Upper lobe of left lung (tissue), 6 donors: ENCODE measurements around the gene FAM181A. TPM values are rescaled to one million over a fixed set of nuclear protein-coding genes. Genes with fewer than 3 reads are reported as not detected.

ENCODE experiments used
- ATAC-seq, 2 donors: fragments of 200-7000 bp; cut with Tn5 transposase; one replicate each; pipeline ENCODE4 v1.9.1; 2022; ENCODE audit warnings: mild to moderate bottlenecking in 2 of 2, moderate library complexity in 2 of 2; ENCODE audit not compliant: low FRiP score in 2 of 2
- DNase-seq, 2 donors: peaks; one replicate each; pipeline ENCODE4 v3.0.0-alpha.2; 2019 to 2020
- H3K27ac ChIP-seq, 4 donors: fragments of 200-600 bp; sonication (generic); one replicate each; pipeline ENCODE4 v1.5.1; 2016 to 2019
- H3K27me3 ChIP-seq, 4 donors: fragments of 200-600 bp; sonication (generic); one replicate each; pipeline ENCODE4 v1.5.1; 2017 to 2019
- H3K36me3 ChIP-seq, 4 donors: fragments of 200-600 bp; sonication (generic); one replicate each; pipeline ENCODE4 v1.5.1; 2016 to 2019
- H3K4me1 ChIP-seq, 4 donors: fragments of 200-600 bp; sonication (generic); one replicate each; pipeline ENCODE4 v1.5.1; 2018 to 2019
- H3K4me3 ChIP-seq, 4 donors: fragments of 200-600 bp; sonication (generic); one replicate each; pipeline ENCODE4 v1.5.1; 2017 to 2019; ENCODE audit warnings: mild to moderate bottlenecking in 2 of 4, moderate library complexity in 1 of 4
- H3K9me3 ChIP-seq, 4 donors: fragments of 200-600 bp; sonication (generic); one replicate each; pipeline ENCODE4 v1.5.1; 2018 to 2019
- EP300 ChIP-seq, 4 donors: sonication (generic); formaldehyde crosslinking; IDR thresholded peaks; one replicate each; pipeline ENCODE4 v1.5.1; 2017; ENCODE audit warnings: antibody characterized with exemption in 4 of 4, control low read depth in 2 of 4
- POLR2A ChIP-seq, 4 donors: fragments of 450-650 bp; IDR thresholded peaks; one replicate each; pipeline ENCODE4 v1.5.1; 2016 to 2017; ENCODE audit warnings: antibody characterized with exemption in 4 of 4, mild to moderate bottlenecking in 2 of 4
- POLR2AphosphoS5 ChIP-seq, 2 donors: sonication (generic); formaldehyde crosslinking; IDR thresholded peaks; one replicate each; pipeline ENCODE4 v1.5.1; 2017; ENCODE audit warnings: antibody characterized with exemption in 2 of 2
- WGBS, 2 donors: methylation state at CpG; one replicate each; pipeline ENCODE4 v1.1.5; 2017 to 2018; 5-methylcytosine and 5-hydroxymethylcytosine counted together
- total RNA-seq, 6 donors: library from RNA; depleted of rRNA in 4 of 6; stranded (reverse); fragments of >200 nt in 4 of 6; gene quantifications; one replicate each; pipeline versions ENCODE4 v1.1.0 to v1.2.1, GENCODE V29; 2016 to 2021
- TF ChIP-seq, protein P1 (sequence below), 6 experiments: fragments of 450-650 bp in 4 of 6; fragments of 200-600 bp in 2 of 6; sonication (generic) in 2 of 6; IDR thresholded peaks; one replicate each; pipeline ENCODE4 v1.5.1; 2016 to 2019; ENCODE audit warnings: antibody characterized with exemption in 6 of 6
- donor health status: DM: no; HTN: no; CAD: no; lungs with moderate emphysema.
- donor health status: DM: no; HTN: yes; CAD: no; lungs with severe emphysema.

FAM181A gene
- total RNA-seq, 6 donors from 2014 or later: 1.6 to 13.4 (median 1.9) TPM; not detected in 2

DNA sequence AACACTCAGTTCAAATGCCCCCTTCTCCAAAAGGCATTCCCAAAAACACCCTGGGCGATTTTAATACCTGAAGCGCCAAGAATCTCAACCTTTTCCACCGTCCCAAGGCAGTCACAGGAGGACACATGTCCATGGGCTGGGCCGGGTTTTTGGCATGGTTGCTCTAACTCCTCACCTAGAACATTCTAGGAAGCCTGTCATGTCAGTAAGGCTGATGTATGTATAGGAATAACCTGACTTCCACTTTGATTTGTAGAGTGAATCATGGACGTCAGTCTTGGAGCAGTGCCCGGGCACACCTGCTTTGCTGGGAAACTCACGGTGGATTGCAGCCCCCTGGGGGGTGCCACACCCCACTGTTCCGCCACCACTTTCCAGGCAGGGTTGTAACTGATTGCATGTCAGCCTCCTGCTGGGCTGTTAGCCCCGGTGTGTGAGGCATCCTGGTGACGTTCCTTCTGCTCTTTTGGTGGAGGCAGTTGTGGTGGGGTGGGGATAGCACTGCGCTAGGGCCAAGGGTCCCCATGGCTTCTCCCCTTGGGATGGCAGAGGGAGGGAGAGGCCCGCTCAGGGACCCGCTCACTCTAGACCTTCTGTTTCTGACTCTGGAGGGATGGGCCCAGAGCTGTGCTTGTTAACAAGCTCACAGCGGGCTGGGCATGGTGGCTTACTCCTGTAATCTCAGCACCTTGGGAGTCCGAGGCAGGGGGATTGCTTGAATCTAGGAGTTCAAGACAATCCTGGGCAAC lies 35.2 kb upstream of the FAM181A start:
- no peak for DNase-seq
- 72 to 74% methylated on average over 10 to 15 of the region's 15 CpGs for WGBS, 2 donors

DNA sequence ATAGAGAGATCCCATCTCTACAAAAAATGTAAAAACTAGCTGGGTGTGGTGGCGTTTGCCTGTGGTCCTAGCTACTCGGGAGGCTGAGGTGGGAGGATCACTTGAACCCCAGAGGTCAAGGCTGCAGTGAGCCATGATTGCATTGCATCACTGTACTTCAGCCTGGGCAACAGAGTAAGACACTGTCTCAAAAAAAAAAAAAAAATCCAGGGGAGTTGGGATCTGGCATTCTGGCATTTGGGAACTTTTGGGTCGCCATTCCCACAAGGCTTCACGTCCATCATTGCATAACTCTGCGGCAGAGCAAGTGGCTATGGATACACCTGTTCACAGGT lies 34.7 kb upstream of the FAM181A start:
- H3K27me3 ChIP-seq: no peaks in the 10 kb centered on the region
- TF ChIP-seq POLR2A (IDR thresholded peaks at IDR 0.05): no peak
- TF ChIP-seq, protein P1, sequence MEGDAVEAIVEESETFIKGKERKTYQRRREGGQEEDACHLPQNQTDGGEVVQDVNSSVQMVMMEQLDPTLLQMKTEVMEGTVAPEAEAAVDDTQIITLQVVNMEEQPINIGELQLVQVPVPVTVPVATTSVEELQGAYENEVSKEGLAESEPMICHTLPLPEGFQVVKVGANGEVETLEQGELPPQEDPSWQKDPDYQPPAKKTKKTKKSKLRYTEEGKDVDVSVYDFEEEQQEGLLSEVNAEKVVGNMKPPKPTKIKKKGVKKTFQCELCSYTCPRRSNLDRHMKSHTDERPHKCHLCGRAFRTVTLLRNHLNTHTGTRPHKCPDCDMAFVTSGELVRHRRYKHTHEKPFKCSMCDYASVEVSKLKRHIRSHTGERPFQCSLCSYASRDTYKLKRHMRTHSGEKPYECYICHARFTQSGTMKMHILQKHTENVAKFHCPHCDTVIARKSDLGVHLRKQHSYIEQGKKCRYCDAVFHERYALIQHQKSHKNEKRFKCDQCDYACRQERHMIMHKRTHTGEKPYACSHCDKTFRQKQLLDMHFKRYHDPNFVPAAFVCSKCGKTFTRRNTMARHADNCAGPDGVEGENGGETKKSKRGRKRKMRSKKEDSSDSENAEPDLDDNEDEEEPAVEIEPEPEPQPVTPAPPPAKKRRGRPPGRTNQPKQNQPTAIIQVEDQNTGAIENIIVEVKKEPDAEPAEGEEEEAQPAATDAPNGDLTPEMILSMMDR (IDR thresholded peaks at IDR 0.05): no peak
- ATAC-seq (no peak), DNase-seq (no peak)
- no peak overlapping the region for H3K27ac ChIP-seq
- H3K4me3 ChIP-seq: no peak overlapping the region
- 65 to 80% methylated on average over 5 of the region's 5 CpGs for WGBS, 2 donors
- H3K9me3 ChIP-seq: no peaks in the 10 kb centered on the region
- no peaks in the 10 kb centered on the region for H3K36me3 ChIP-seq
- peaks cover 0 to 3% (median 0%) of the 10 kb centered on the region in 4 donors for H3K4me1 ChIP-seq

More for the DNA sequence above, 35.2 kb upstream of the FAM181A start:
- Histone ChIP-seq H3K36me3 (no peaks in the 10 kb centered on the region), H3K27me3 (no peaks in the 10 kb centered on the region), H3K4me3 (no peak overlapping the region), H3K27ac (no peak overlapping the region), H3K4me1 (peaks cover 0 to 3% (median 0%) of the 10 kb centered on the region in 4 donors), H3K9me3 (no peaks in the 10 kb centered on the region)
- TF ChIP-seq EP300 (IDR thresholded peaks at IDR 0.05): no peak
- TF ChIP-seq POLR2A (IDR thresholded peaks at IDR 0.05): no peak
- no peak for TF ChIP-seq POLR2AphosphoS5 (IDR thresholded peaks at IDR 0.05)
- TF ChIP-seq, protein P1 (IDR thresholded peaks at IDR 0.05): no peak
- no peak for ATAC-seq

DNA sequence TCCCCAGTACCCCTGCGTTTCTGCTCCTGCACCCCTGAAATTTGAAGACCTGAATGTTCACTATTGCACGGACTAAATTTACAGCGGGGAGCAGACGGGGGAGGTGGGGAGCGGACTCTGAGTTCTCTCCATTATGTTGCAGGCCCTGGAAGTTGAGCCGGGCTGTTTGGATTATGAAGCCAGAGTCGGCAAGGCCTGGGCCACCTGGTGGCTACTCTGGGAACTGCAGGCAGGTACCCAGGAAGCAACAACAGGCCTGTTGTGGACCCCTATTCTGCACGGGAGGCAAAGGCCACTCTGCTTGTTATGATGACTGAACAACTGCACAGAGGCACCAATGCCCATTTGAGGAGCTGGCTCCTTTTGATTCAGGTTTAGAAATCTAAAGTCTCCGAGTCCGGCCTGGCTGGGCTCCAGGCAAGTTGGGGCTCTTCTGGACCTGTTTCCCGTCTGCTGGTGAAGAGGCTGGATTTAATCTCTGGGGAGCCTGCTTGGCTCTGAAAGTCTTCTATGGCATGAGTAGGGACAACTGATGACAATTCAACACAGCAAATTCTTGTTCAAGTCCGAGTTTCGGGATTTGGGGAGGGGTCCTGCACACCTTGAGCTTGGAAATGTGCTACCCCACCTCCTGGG lies 34.1 kb upstream of the FAM181A start:
- ATAC-seq (peak; percentile 47 to 82), DNase-seq (peak in 1 of 2 donors; percentile 72)
- no peaks in the 10 kb centered on the region for H3K9me3 ChIP-seq
- H3K27ac ChIP-seq: no peak overlapping the region
- H3K27me3 ChIP-seq: no peaks in the 10 kb centered on the region
- H3K36me3 ChIP-seq: no peaks in the 10 kb centered on the region
- 30 to 37% methylated on average over 9 to 13 of the region's 13 CpGs for WGBS, 2 donors
- peaks cover 0 to 3% (median 0%) of the 10 kb centered on the region in 4 donors for H3K4me1 ChIP-seq
- TF ChIP-seq, protein P1 (IDR thresholded peaks at IDR 0.05): peak; percentile 88 to 98 (median 94)
- TF ChIP-seq POLR2AphosphoS5 (IDR thresholded peaks at IDR 0.05): no peak
- H3K4me3 ChIP-seq: no peak overlapping the region

DNA sequence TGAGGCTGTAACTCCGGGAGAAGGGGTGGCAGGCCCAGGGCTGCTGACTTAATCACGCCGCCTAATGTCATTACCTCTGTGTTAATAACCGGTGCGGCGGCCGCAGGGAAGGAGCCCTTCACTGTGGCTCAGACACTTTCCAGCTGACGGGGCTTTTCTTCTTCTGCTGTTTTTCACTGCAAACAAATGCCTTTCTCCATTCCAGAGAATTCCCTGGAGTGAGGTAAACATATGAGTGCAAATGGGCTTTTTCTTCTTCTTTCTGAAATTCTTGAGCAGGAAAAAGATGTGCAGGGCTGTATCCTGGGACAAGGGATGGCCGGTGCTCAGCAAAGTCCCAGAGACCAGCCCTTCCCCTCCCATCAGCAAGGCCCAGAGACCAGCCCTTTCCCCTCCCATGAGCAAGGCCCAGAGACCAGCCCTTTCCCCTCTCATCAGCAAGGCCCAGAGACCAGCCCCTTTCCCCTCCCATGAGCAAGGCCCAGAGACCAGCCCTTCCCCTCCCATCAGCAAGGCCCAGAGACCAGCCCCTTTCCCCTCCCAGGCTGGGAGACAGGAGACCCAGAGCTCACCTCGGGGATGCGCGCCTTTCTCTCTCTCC lies 33.4 kb upstream of the FAM181A start:
- TF ChIP-seq POLR2AphosphoS5 (IDR thresholded peaks at IDR 0.05) (no peak), EP300 (IDR thresholded peaks at IDR 0.05) (no peak), POLR2A (IDR thresholded peaks at IDR 0.05) (no peak)
- TF ChIP-seq, protein P1 (IDR thresholded peaks at IDR 0.05): no peak
- no peaks in the 10 kb centered on the region for H3K27me3 ChIP-seq
- peaks cover 0 to 3% (median 0%) of the 10 kb centered on the region in 4 donors for H3K4me1 ChIP-seq
- no peak overlapping the region for H3K4me3 ChIP-seq
- ATAC-seq (no peak), DNase-seq (no peak)
- 71 to 81% methylated on average over 12 of the region's 12 CpGs for WGBS, 2 donors
- H3K27ac ChIP-seq: no peak overlapping the region
- H3K9me3 ChIP-seq: no peaks in the 10 kb centered on the region
- no peaks in the 10 kb centered on the region for H3K36me3 ChIP-seq
